Cardiac muscle cell (in vitro differentiated cells and primary cell): Measurements from ENCODE around the gene FASTK. TPM values are rescaled to one million over a fixed set of nuclear protein-coding genes. Genes with fewer than 3 reads are reported as not detected.
A peak's percentile ranks its signal among the peaks of the same experiment; 100 is the strongest.

Experiments used
- DNase-seq, 2 donors: peaks; one replicate each; pipeline versions ENCODE4 v3.0.0 to v3.0.0-alpha.2; 2010 to 2017; ENCODE audit warnings: low read depth in 1 of 2, low spot score in 1 of 2
- H3K27ac ChIP-seq: fragments of 200-600 bp; sonication (generic); 2 replicates; pipeline ENCODE4 v1.5.1; 2016
- H3K27me3 ChIP-seq: fragments of 200-600 bp; sonication (generic); 2 replicates; pipeline ENCODE4 v1.6.0; 2016; ENCODE audit warnings: control low read depth
- H3K36me3 ChIP-seq: fragments of 200-600 bp; sonication (generic); 2 replicates; pipeline ENCODE4 v1.5.1; 2016; ENCODE audit warnings: control low read depth
- H3K4me1 ChIP-seq: fragments of 200-600 bp; sonication (generic); 2 replicates; pipeline ENCODE4 v1.8.1; 2017; ENCODE audit warnings: low read depth, mild to moderate bottlenecking, mixed run types
- H3K4me3 ChIP-seq: fragments of 200-600 bp; sonication (generic); 2 replicates; pipeline ENCODE4 v1.5.1; 2016; ENCODE audit warnings: mild to moderate bottlenecking
- H3K9me3 ChIP-seq: fragments of 200-600 bp; sonication (generic); 2 replicates; pipeline ENCODE4 v1.5.1; 2017; ENCODE audit warnings: low read depth, mild to moderate bottlenecking, control low read depth
- polyA plus RNA-seq: library from polyadenylated mRNA; unstranded; fragments of >200 nt; fragmentation: Nextera tagmentation; extraction: Ambion mirVana; gene quantifications from 2 replicates; pipeline ENCODE4 v1.2.1, GENCODE V29; 2016
- total RNA-seq: library from RNA; depleted of rRNA; stranded (reverse); fragments of >200 nt; gene quantifications from 2 replicates; pipeline ENCODE4 v1.2.3, GENCODE V29; 2016
- TF ChIP-seq, protein P1 (sequence below): IDR thresholded peaks from 2 replicates; pipeline ENCODE4 v1.5.1; 2012; ENCODE audit warnings: low read depth, mild to moderate bottlenecking, low read length

FASTK gene
- total and polyA plus RNA-seq, 2 experiments from 2014 or later = 165 to 227 TPM

GRCh38 chr7:151126491-151127137 is 46.0 kb upstream of the FASTK start:
- H3K4me3 ChIP-seq = no peak overlapping the region
- TF ChIP-seq, protein P1, sequence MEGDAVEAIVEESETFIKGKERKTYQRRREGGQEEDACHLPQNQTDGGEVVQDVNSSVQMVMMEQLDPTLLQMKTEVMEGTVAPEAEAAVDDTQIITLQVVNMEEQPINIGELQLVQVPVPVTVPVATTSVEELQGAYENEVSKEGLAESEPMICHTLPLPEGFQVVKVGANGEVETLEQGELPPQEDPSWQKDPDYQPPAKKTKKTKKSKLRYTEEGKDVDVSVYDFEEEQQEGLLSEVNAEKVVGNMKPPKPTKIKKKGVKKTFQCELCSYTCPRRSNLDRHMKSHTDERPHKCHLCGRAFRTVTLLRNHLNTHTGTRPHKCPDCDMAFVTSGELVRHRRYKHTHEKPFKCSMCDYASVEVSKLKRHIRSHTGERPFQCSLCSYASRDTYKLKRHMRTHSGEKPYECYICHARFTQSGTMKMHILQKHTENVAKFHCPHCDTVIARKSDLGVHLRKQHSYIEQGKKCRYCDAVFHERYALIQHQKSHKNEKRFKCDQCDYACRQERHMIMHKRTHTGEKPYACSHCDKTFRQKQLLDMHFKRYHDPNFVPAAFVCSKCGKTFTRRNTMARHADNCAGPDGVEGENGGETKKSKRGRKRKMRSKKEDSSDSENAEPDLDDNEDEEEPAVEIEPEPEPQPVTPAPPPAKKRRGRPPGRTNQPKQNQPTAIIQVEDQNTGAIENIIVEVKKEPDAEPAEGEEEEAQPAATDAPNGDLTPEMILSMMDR = no peak
- no peaks in the 10 kb centered on the region for H3K27me3 ChIP-seq
- H3K27ac ChIP-seq = no peak overlapping the region
- H3K36me3 ChIP-seq = peaks cover 23% of the 10 kb centered on the region
- no peaks in the 10 kb centered on the region for H3K4me1 ChIP-seq
- DNase-seq = no peak
- no peaks in the 10 kb centered on the region for H3K9me3 ChIP-seq

DNA sequence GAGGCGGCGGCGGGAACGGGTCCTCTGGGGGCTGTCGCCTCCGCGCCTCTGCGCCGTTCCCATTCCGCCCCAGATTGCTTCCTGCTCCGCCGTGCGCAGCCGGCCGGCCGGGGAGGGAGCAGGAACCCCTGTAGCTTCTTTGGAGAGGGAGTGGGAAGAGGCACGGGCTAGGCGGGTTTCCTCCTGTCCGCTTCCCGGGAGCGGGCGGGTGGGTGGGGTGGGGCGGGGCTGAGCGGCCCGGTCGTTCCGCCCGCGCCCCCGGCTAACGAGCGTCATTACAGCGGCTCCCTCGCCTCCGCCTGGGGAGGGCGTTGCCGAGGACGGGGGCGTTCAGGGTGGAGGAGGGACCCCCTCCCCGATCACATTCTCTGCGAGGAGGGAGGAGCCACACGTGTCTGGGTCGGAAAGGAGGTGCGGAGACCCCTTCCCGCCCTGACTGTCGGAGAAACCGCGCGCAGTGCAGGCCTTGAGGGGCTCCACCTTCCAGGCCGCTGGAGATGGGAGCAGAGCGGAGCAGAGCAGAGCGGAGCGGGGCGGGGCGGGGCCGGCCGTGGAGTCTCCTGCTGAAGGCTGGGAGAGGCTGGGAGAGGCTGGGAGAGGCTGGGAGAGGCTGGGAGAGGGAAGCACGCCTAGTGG is 45.4 kb upstream of the FASTK start:
- Histone ChIP-seq H3K27me3 (no peaks in the 10 kb centered on the region), H3K4me3 (peak overlapping the region; percentile 32), H3K4me1 (no peaks in the 10 kb centered on the region), H3K36me3 (peaks cover 23% of the 10 kb centered on the region), H3K9me3 (no peaks in the 10 kb centered on the region), H3K27ac (no peak overlapping the region)
- DNase-seq = peak; percentile 26 to 65
- TF ChIP-seq, protein P1 = no peak

DNA sequence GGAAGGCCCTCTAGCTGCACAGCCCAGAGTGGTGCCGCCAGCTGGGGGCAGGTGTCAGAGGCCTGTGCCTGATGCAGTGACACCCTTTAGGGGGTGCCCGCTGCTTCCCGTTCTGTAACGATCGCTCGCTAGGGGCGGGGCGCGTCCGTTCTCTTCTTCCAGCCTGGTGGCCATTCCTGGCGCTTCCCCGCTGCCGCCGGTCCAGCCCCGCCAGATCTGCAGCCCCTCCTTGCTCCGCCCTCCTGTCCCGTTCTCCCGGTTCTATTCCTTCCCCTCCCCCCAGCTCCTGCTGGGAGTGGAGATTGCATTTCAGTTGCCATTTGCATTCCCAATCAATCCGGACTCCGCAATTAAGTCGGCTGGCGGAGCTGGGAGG is 44.8 kb upstream of the FASTK start:
- TF ChIP-seq, protein P1 = peak; percentile 15
- DNase-seq = peak; percentile 38 to 80
- no peak overlapping the region for H3K27ac ChIP-seq

DNA sequence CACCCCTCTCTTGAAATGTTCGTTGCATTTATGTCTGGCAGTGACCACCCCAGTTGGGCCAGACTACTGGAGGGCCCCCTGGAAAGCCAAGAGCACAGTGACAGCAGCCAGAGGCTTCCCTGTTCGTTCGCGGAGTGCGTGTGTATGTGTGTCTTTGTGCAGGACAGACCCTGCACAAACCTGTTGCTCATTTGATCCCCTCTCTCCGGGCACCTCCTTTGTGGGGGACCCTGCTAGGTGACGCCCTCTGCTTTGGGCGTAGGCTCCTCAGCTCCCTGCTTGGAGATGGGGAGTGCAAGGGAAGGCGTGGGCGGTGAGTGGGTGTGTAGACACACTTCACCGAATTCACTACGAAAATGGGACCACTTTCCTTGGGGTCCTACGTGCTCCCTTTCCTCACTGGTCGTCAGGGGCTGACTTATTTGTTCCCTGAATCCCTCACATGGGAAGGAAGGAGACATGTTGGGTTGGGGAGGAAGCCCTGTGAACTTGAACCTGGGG is 44.3 kb upstream of the FASTK start:
- Histone ChIP-seq H3K4me1 (no peaks in the 10 kb centered on the region), H3K9me3 (no peaks in the 10 kb centered on the region), H3K36me3 (peaks cover 29% of the 10 kb centered on the region), H3K4me3 (no peak overlapping the region), H3K27me3 (no peaks in the 10 kb centered on the region), H3K27ac (no peak overlapping the region)
- TF ChIP-seq, protein P1 = no peak
- no peak for DNase-seq

More for the DNA sequence above, 44.8 kb upstream of the FASTK start:
- no peaks in the 10 kb centered on the region for H3K4me1 ChIP-seq
- H3K9me3 ChIP-seq = no peaks in the 10 kb centered on the region
- H3K4me3 ChIP-seq = peak overlapping the region; percentile 32
- no peaks in the 10 kb centered on the region for H3K27me3 ChIP-seq
- peaks cover 28% of the 10 kb centered on the region for H3K36me3 ChIP-seq

DNA sequence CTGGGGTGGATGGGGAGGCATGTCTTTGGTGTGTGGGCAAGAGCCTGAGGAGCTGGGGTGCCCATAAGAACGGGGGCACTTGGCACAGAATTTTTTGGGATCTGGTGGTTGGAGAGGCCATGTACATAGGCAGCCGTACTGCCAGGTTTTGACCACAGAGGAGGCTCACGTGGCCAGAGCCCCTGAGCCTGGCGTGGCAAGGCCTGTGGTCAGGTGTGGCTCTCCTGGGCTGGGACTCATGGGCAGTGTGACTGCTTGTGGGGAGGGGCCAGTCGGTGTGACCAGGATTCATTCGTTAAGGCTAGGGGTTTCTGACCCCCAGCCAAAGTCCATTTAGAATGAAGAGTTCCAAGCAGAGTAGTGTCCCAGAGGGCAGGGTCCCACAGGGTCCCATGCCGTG is 43.9 kb upstream of the FASTK start:
- H3K9me3 ChIP-seq = no peaks in the 10 kb centered on the region
- H3K4me1 ChIP-seq = no peaks in the 10 kb centered on the region
- no peak for DNase-seq
- no peak overlapping the region for H3K27ac ChIP-seq
- TF ChIP-seq, protein P1 = no peak
- H3K4me3 ChIP-seq = no peak overlapping the region
- peaks cover 25% of the 10 kb centered on the region for H3K36me3 ChIP-seq
- H3K27me3 ChIP-seq = no peaks in the 10 kb centered on the region
